Measurements from ENCODE around the gene SLC30A2.

SLC30A2 gene

DNA sequence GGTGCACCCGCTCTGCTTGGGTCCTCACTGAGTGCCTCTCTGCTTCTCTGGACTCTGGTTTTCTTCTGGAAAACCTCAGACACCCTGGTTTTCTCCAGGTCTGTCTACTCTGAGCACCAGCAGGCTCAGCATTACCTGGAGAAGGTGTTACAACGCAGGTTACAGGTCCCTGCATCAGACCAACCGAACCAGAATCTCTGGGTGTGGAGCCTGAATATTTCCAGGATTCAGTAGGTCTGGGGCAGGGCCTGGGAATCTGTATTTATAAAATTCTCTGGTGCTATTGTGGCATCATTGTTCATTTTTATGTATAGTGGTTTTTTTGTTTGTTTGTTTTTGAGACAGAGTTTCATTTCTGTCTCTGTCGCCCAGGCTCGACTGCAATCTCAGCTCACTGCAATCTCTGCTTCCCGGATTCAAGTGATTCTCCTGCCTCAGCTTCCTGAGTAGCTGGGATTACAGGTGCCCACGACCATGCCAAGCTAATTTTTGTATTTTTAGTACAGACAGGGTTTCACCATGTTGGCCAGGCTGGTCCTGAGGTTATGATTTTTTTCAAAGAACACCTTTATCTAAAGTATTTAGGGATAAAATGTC is 1.5 kb upstream of the SLC30A2 start:
- TF ChIP-seq, protein P1, sequence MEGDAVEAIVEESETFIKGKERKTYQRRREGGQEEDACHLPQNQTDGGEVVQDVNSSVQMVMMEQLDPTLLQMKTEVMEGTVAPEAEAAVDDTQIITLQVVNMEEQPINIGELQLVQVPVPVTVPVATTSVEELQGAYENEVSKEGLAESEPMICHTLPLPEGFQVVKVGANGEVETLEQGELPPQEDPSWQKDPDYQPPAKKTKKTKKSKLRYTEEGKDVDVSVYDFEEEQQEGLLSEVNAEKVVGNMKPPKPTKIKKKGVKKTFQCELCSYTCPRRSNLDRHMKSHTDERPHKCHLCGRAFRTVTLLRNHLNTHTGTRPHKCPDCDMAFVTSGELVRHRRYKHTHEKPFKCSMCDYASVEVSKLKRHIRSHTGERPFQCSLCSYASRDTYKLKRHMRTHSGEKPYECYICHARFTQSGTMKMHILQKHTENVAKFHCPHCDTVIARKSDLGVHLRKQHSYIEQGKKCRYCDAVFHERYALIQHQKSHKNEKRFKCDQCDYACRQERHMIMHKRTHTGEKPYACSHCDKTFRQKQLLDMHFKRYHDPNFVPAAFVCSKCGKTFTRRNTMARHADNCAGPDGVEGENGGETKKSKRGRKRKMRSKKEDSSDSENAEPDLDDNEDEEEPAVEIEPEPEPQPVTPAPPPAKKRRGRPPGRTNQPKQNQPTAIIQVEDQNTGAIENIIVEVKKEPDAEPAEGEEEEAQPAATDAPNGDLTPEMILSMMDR (IDR thresholded peaks at IDR 0.05; ENCODE audit: insufficient read depth, missing control alignments): no peak
- FAIRE-seq: no peak
- DNase-seq (ENCODE audit: insufficient read length, low spot score): no peak

DNA sequence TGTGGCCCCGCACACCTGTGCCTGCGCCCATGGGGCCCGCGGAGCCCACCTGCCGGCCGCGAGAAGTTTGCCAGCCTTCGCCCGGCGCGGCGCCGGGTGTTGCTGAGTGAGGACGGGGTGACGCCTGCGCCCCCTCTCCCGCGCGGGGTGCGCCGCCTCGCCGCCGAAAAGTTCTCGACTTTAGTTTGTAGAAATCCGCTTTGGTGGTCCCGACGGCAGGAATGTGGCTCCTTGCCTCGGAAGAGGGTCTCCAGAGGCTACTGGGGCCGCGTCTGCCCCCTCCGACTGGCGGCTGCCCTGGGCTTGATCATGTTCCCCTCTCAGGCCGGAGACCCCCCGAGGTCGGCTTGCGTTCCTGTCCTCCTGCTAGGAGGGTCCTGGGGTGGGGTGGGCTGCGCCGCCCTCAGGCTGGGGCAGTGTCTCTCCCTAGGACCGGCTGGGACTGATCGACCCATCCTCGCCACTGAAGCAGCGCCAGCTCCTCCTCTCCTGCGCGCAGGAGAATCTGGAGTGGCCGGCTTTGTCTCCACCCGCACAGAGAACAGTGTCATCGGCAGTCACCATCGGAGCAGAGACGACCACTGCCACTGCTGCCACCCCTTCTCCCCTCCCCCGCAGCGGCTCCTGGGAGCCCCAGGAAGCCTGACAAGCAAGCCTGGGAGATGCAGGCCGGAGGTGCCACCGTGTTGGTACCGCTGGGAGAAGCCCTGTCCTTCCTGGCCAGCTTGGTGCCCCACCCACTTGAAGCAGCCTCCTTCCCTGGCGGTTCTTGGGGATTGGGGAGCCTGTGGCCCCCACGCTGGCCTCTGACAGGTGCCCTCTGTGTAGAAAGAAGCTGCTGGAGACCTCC is 553 bp upstream of the SLC30A2 start:
- FAIRE-seq (no peak), DNase-seq (ENCODE audit: insufficient read length, low spot score) (no peak)
- TF ChIP-seq, protein P1 (IDR thresholded peaks at IDR 0.05; ENCODE audit: insufficient read depth, missing control alignments): no peak

DNA sequence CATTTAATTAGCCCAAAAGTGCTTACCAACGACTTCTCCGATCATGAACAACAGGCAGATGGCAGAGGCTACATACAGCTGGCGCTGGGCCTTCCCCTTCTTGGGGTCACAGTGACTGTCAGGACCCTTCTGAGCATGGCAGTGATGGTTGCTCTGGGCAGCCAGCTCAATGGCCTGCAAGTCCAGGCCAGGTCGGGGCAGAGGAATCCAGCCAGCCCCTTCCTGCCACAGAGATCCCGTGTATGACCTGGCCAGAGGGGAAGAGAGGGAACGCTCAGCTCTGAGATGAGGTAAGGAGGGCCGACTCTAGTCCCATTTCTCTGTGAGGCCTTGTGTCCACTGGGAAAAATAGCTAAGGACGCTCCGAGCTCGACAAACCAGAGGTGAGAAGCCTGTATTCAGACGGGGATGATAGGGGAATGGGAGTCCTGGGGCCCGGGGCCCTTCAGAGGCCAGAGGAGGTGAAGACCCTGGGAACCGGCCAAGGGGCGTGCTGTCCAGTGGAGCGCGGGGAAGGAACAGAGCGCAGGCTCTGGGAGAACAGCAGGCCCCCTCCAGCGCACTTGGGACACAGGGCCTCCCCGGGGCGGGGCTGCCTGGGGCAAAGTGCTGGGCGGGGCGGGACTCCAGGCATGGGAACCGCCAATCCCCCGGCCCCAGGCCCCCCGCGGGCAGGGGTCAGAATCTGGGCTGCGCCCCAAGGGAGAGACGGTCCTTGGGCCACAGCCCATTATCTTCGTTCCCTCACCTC is 772 bp downstream of the SLC30A2 start:
- TF ChIP-seq, protein P1 (IDR thresholded peaks at IDR 0.05; ENCODE audit: insufficient read depth, missing control alignments): no peak
- FAIRE-seq (no peak), DNase-seq (ENCODE audit: insufficient read length, low spot score) (no peak)

DNA sequence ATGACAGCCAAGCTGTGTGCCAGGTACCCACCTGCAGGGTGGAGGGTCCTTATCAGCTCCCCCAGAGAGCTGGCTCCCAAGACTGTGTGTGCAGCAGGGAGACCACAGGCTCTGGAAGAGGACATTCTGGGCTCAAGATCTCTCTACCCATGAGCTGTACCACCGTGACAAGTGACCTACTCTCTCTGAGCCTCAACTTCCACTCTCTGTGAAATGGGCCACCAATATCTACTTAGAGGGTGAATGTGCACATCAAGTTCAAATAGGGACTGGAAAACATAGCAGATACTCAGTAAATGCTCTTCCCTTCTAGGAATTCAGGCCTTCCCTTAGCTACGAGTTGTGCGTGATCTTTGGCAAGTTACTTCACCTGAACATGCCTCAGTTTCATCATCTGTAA is 1.5 kb downstream of the SLC30A2 start:
- TF ChIP-seq, protein P1 (IDR thresholded peaks at IDR 0.05; ENCODE audit: insufficient read depth, missing control alignments): no peak
- DNase-seq (ENCODE audit: insufficient read length, low spot score) (no peak), FAIRE-seq (no peak)

DNA sequence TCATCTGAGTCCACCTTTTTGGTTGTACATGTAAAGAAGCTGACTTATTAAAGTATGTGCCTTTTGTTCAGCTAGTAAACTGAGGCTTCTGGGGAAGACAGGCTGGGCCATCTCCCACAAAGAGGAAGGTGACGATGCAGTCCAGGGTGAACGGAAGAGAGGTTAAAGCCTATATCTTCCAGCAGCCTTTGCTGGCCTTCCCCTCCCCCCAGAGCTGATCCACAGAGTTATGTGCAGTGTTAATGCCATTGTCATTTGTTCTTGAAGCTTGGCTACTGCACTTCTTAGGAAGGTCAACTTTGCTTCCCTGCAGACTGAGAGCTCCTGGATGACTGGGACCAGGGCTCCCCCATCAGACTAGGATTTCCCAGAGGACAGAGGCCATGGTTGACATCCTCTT is 2.2 kb downstream of the SLC30A2 start:
- DNase-seq (ENCODE audit: insufficient read length, low spot score) (no peak), FAIRE-seq (no peak)

DNA sequence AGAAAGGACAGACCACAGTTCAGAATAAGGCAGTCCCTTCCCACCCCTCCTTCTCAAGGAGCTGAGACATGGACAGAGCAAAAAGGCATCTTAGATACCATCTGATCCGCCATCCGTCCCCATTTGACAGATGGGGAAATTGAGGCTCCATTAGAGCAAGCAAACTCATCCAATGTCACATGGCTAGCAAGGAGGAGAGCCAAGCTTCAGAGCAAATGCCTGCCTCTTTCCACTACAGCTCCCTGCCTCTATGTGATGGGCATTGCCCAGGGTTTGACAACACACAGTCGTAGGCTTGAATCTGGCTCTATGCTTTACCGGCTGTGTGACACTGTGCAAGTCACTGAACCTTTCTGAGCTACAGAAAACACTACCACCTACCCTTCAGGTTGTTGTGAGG is 3.9 kb downstream of the SLC30A2 start:
- FAIRE-seq (no peak), DNase-seq (ENCODE audit: insufficient read length, low spot score) (no peak)
- TF ChIP-seq, protein P1 (IDR thresholded peaks at IDR 0.05; ENCODE audit: insufficient read depth, missing control alignments): no peak

More for the DNA sequence above, 2.2 kb downstream of the SLC30A2 start:
- TF ChIP-seq, protein P1 (IDR thresholded peaks at IDR 0.05; ENCODE audit: insufficient read depth, missing control alignments): no peak
